Panc1 (cell line): ENCODE data around the gene EYA3.

ENCODE experiments used
- CTCF ChIP-seq: fragments of 450-650 bp; IDR thresholded peaks from 2 replicates; pipeline ENCODE4 v1.5.1; 2017; ENCODE audit warnings: mild to moderate bottlenecking
- SIN3A ChIP-seq: IDR thresholded peaks from 2 replicates; pipeline ENCODE4 v1.6.1; 2012; ENCODE audit warnings: low read depth, mild to moderate bottlenecking, low read length, moderate library complexity, borderline replicate concordance; ENCODE audit not compliant: insufficient read depth

DNA sequence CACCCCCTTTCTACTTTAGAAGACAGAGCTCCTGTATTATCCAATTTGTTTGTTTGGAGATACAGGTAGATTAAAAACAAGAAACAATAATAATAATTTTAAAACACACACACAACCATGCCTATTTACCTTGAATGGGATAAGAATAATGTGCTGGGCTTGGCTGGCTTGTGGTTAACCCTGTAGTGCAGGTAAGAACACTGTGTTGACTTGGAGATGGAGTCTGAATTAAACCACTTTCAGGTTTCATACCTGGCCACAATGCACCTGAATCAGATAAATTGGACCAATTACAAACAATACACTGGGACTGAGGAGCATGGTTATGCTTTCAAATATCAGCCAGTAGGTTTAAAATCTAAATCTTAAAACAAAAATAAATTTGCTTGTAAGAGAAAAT, 60.8 kb downstream of the EYA3 start:
- TF ChIP-seq CTCF (no peak), SIN3A (no peak)
